RKO (cell line): ENCODE data around the gene ZNF562.

Source experiments
- DNase-seq: peaks from one replicate; pipeline ENCODE4 v3.0.0-alpha.2; 2016; ENCODE audit warnings: low spot score

The ZNF562 gene

DNA sequence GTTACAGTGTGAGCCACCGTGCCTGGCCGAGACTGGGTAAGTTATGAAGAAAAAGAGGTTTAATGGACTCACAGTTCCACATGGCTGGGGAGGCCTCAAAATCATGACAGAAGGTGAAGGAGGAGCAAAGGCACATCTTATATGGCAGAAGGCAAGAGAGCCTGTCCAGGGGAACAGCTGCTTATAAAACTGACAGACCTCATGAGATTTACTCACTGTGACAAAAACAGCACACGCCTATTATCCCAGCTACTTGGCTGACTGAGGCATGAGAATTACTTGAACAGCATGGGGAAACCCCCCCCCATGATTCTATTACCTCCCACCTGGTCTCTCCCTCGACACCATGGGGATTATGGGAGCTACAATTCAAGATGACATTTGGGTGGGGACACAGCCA is 30.4 kb downstream of the ZNF562 start:
- DNase-seq, result no peak

DNA sequence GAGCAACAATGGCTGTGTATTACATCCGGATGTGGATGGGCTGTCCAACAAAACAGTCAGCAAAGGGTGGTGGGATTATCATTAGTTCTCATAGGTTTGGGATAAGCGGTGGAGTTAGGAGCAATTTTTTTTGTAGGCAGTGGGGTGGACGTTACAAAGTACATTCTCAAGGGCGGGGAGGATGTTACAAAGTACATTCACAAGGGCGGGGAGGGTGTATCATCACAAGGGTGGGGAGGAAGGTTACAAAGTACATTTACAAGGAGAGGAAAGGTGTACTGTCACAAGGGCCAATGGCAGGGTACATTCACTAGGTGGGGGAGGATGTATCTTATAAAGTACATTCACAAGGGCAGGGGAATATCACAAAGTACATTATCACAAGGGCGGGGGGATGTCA is 33.1 kb downstream of the ZNF562 start:
- no peak for DNase-seq

DNA sequence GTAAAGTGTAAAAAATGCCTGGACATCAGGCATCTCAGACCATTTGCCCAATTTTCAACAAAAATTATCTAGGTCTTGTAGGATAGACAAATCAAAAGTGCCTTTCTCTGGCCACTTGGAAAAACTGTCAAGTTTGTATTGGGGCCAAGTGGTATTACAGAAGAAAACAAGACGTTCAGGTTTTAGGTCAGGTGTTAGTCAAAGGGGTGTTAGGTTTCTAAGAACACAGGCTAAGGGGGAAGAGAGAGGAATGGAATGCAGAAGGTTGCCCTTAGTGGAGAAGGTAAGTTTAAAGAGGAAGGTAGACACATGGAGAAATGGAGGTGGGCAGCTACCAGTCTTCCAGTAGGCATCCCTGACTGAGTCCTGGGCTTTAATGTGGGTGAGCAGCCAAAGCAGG is 33.9 kb downstream of the ZNF562 start:
- no peak for DNase-seq

DNA sequence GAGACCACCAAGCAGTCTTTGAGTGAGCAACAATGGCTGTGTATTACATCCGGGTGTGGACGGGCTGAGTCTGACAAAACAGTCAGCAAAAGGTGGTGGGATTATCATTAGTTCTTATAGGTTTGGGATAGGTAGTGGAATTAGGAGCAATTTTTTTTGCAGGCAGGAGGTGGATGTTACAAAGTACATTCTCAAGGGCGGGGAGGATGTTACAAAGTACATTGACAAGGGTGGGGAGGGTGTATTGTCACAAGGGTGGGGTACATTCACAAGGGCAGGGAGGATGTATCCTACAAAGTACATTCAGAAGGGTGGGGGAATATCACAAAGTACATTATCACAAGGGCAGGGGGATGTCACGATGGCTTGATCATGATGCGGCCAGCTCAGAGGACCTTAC is 38.9 kb downstream of the ZNF562 start:
- no peak for DNase-seq

DNA sequence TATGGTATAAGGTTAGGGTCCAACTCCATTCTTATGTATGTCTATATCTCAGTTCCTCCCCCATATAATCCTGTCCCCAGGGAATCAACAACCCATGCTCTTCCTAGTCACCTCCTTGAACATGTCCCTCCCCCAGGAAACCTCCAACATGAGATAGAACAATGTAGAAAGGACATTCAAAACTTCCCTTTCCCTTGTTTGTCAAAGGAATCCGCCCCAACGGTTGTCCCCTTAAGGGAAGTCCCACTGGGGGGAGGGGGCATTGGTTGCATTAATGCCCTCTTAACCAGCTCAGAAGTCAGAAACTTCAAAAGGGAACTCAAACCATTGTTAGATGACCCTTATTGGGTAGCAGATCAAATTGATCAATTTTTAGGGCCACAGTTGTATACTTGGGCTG is 47.0 kb downstream of the ZNF562 start:
- DNase-seq, result no peak

DNA sequence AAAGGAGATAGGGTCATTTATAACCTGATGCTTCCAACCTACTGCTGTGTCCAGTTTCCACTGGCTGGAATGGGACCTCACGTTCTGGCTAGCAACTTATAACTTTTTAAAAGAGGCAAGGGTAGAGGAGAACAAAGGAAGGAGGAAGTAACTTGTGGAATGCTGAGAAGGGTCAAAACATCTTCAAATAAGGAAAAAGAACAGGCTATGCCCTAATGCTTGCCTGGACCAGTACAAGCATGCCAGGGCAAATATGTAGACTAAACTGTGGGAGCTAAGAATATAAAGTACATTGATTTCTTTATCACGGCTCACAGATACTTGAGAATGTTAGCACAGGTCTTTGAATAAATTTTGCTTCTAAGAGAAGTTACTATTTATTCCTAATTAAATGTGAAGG is 52.4 kb downstream of the ZNF562 start:
- no peak for DNase-seq

DNA sequence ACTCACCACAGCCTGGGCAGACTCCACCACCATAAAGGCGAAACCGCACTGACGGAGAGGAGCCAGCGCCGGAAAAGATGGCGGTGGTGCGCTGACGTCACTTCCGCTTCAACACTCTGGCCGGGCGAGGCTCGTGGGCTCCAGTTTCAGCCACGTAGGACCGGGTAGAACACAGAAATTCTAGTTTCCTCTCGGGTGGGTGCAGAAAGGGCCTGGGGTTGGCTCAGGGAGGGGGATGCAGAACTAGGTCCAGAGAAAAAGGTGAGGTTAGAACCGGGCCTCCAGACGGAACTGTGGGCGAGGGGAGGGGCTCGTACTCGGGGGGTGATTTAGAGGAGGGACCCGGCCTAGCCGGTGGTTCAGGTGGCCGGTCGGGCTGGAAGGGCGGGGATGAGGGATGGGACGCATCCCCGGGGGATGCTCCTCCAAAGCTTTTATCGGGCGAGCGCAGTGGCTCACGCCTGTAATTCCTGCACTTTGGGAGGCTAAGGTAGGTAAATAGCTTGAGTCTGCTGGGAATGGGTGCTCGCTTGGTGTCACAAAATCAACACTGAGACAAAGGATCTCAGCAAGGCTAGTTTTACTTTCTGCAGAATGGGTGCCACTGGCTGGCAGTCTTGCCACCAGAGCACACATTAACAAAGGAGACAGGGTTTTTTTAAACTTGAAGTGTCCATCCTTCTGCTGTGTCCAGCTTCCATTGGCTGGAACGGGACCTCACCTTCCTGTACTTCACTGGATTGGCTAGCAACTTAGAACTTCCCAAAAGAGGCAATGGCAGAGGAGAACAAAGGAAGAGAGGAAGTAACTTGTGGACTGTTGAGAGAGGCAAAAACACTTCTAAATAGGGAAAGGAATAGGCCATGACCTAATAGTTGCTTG is 53.5 kb downstream of the ZNF562 start, which contains the start of gene ZNF561:
Gene ZNF561, minus strand, starts transcription at position 77 of the 882 bp plus-strand sequence. CDS start 1,776 bp downstream, outside the sequence.
- peak; percentile 87 for DNase-seq

DNA sequence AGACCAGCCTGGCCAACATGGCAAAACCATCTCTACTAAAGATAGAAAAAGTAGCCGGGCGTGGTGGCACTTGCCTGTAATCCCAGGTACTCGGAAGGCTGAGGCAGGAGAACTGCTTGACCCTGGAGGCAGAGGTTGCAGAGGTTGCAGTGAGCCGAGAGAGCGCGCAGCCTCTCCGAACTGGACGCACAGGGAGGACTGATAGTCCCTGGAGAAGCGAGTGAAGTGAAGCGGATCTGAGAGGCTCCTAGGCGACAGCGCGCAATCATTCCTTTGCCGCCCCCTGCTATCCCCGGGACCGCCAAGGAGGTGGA is 54.1 kb downstream of the ZNF562 start:
- DNase-seq, result no peak

DNA sequence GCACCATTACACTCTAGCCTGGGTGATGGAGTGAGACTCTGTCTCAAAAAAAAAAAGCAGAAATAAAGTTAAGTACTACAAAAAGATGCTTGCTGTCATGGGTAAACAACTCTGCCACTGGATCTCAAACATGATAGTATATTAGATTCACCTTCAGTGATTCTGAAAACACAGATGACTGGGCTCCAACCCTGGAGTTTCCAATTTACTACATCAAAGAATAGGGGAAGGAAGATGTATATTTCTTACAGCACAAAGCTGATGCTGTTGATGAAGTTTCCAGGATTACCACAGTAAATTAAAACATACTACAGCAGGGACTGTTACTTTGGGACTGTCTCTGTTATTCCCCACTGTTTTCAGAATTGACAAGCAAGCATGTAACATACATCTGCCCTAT is 59.1 kb downstream of the ZNF562 start:
- no peak for DNase-seq

DNA sequence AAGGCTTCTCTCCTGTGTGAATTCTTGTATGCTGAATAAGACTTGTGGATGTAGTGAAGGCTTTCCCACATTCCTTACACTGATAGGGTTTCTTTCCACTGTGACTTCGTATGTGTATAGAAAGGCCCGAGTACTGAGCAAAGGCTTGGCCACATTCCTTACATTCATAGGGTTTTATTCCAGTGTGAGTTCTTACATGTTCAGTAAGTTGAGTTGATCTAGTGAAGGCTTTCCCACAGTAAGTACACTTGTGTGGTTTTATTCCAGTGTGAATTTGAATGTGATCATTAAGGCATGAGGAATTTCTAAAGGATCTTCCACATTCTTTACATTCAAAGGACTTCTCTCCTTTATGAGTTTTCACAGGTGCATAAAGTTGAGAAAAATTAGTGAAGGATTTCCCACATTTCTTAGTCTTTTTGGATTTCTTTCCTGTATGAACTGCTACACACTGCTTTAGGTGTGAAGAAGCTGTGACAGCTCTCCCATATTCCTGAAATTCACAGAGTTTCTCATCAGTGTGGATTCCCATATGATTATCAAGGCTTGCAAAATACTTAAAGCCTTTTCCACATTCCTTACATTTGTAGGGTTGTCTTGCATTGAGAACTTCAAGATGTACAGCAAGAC is 64.3 kb downstream of the ZNF562 start:
- DNase-seq, result no peak

DNA sequence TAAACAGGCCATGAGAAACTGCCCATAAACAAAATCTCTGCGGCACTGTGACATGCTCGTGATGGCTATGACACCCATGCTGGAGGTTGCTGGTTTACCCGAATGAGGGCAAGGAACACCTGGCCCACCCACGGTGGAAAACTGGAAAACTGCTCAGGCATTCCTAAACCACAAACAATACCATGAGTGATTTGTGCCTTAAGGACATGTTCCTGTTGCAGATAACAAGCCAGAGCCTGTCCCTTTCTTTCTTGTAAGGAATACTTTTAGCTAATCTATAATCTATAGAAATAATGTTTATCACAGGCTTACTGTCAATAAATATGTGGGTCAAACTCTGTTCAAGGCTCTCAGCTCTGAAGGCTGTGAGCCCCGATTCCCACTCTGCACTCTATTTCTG is 66.0 kb downstream of the ZNF562 start:
- DNase-seq, result no peak

DNA sequence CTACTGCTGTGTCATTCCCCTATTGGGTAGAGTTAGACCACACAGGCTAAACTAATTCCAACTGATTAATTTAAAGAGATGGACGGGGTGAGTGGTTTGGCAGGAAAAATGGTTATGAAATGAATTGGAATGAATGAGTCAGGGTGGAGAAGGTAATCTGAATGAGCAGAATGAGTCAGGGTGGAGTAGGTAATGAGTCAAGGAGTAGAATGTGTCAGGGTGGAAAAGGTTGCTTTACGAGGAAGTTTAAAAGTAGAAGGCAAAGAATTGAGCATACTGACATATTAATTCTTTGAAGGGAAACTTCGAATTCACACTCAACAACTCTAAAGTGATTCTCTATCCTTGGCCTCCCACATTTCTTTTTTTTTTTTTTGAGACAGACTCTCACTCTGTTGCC is 77.9 kb downstream of the ZNF562 start:
- peak; percentile 95 for DNase-seq
